Hepatocyte (in vitro differentiated cells): Measurements from ENCODE around the gene SMAD3. TPM values are rescaled to one million over a fixed set of nuclear protein-coding genes. Genes with fewer than 3 reads are reported as not detected.

ENCODE experiments used
- DNase-seq: peaks from one replicate; pipeline ENCODE4 v3.0.0-alpha.2; 2016; ENCODE audit warnings: low spot score
- H2AFZ ChIP-seq: fragments of 200-600 bp; sonication (generic); 2 replicates; pipeline ENCODE4 v1.6.0; 2016; ENCODE audit warnings: antibody characterized with exemption, mild to moderate bottlenecking
- H3K27ac ChIP-seq: fragments of 200-600 bp; sonication (generic); 2 replicates; pipeline ENCODE4 v1.5.1; 2016; ENCODE audit warnings: mild to moderate bottlenecking
- H3K27me3 ChIP-seq: fragments of 200-600 bp; sonication (generic); 2 replicates; pipeline ENCODE4 v1.6.1; 2016
- H3K36me3 ChIP-seq: fragments of 200-600 bp; sonication (generic); replicated peaks from 2 replicates; pipeline ENCODE4 v1.5.1; 2016; ENCODE audit warnings: low read depth; ENCODE audit not compliant: insufficient read depth
- H3K4me1 ChIP-seq: fragments of 200-600 bp; sonication (generic); 2 replicates; pipeline ENCODE4 v1.5.1; 2016; ENCODE audit warnings: mild to moderate bottlenecking, moderate library complexity; ENCODE audit not compliant: insufficient read depth
- H3K4me2 ChIP-seq: fragments of 200-600 bp; sonication (generic); 2 replicates; pipeline ENCODE4 v1.6.0; 2016
- H3K4me3 ChIP-seq: fragments of 200-600 bp; sonication (generic); 2 replicates; pipeline ENCODE4 v1.5.1; 2016; ENCODE audit warnings: mild to moderate bottlenecking
- H3K79me2 ChIP-seq: fragments of 200-600 bp; sonication (generic); 2 replicates; pipeline ENCODE4 v1.6.0; 2017; ENCODE audit warnings: mild to moderate bottlenecking
- H3K9me2 ChIP-seq: fragments of 200-600 bp; sonication (generic); replicated peaks from 2 replicates; pipeline ENCODE4 v1.6.0; 2017; ENCODE audit warnings: mild to moderate bottlenecking; ENCODE audit not compliant: insufficient read depth
- H3K9me3 ChIP-seq: fragments of 200-600 bp; sonication (generic); 2 replicates; pipeline ENCODE4 v1.5.1; 2016; ENCODE audit warnings: low read depth, mild to moderate bottlenecking
- H4K20me1 ChIP-seq: fragments of 200-600 bp; sonication (generic); 2 replicates; pipeline ENCODE4 v1.6.0; 2016; ENCODE audit warnings: mild to moderate bottlenecking; ENCODE audit not compliant: insufficient read depth, poor library complexity, severe bottlenecking
- EZH2 ChIP-seq: fragments of 200-600 bp; sonication (generic); IDR thresholded peaks from 2 replicates; pipeline ENCODE4 v1.6.1; 2016; ENCODE audit warnings: antibody characterized with exemption, mild to moderate bottlenecking, borderline replicate concordance
- EZH2phosphoT487 ChIP-seq: fragments of 200-600 bp; sonication (generic); IDR thresholded peaks from one replicate; pipeline ENCODE4 v1.6.1; 2018; ENCODE audit warnings: antibody characterized with exemption, mild to moderate bottlenecking, low read depth, moderate library complexity; ENCODE audit not compliant: unreplicated experiment, severe bottlenecking
- WGBS: methylation state at CpG from one replicate; pipeline ENCODE4 v1.1.6; 2016; ENCODE audit warnings: low lambda C conversion rate; ENCODE audit errors: missing lambda C conversion rate; 5-methylcytosine and 5-hydroxymethylcytosine counted together
- polyA plus RNA-seq: library from polyadenylated mRNA; unstranded; fragments of >200 nt; fragmentation: Nextera tagmentation; extraction: Ambion mirVana; gene quantifications from 2 replicates; pipeline ENCODE4 v1.2.1, GENCODE V29; 2016
- total RNA-seq: library from RNA; depleted of rRNA; stranded (reverse); fragments of >200 nt; gene quantifications from 2 replicates; pipeline ENCODE4 v1.2.3, GENCODE V29; 2014
- TF ChIP-seq, protein P1 (sequence below): fragments of 200-600 bp; sonication (generic); IDR thresholded peaks from 2 replicates; pipeline ENCODE4 v1.5.1; 2016; ENCODE audit warnings: antibody characterized with exemption, mild to moderate bottlenecking; ENCODE audit not compliant: poor library complexity

The SMAD3 gene
- total and polyA plus RNA-seq, 2 experiments from 2014 or later, result 24.7 to 32.2 TPM

DNA sequence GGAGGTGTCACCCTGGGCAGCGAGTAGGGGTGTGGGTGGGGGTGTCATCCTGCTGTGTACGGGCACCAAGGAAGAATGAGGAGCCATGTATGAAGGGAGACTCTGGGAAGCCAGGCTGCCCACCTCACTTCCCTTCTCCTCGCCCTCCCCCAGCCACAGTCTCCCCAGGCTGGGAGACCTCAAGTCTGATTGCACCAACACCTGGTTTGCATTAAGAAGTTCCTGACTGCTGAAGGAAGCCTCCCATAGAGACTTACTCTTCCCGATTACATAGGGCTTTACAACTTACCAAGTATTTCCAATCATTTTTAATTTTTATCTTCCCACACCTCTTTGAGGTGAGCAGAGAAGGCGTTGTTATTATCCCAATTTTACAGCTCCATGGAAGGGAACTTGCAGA is 29.5 kb upstream of the SMAD3 start:
- H3K36me3 ChIP-seq, result no peaks in the 10 kb centered on the region
- H3K4me1 ChIP-seq, result peaks cover 29% of the 10 kb centered on the region
- no peaks in the 10 kb centered on the region for H4K20me1 ChIP-seq
- no peaks in the 10 kb centered on the region for H3K9me2 ChIP-seq
- H3K27ac ChIP-seq, result no peak overlapping the region
- H3K9me3 ChIP-seq, result no peaks in the 10 kb centered on the region
- 64% methylated on average over 5 of the region's 5 CpGs for WGBS
- no peak overlapping the region for H2AFZ ChIP-seq
- H3K4me3 ChIP-seq, result no peak overlapping the region
- no peaks in the 10 kb centered on the region for H3K27me3 ChIP-seq
- H3K4me2 ChIP-seq, result no peak overlapping the region
- no peaks in the 10 kb centered on the region for H3K79me2 ChIP-seq
- TF ChIP-seq, protein P1, sequence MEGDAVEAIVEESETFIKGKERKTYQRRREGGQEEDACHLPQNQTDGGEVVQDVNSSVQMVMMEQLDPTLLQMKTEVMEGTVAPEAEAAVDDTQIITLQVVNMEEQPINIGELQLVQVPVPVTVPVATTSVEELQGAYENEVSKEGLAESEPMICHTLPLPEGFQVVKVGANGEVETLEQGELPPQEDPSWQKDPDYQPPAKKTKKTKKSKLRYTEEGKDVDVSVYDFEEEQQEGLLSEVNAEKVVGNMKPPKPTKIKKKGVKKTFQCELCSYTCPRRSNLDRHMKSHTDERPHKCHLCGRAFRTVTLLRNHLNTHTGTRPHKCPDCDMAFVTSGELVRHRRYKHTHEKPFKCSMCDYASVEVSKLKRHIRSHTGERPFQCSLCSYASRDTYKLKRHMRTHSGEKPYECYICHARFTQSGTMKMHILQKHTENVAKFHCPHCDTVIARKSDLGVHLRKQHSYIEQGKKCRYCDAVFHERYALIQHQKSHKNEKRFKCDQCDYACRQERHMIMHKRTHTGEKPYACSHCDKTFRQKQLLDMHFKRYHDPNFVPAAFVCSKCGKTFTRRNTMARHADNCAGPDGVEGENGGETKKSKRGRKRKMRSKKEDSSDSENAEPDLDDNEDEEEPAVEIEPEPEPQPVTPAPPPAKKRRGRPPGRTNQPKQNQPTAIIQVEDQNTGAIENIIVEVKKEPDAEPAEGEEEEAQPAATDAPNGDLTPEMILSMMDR, result no peak
- TF ChIP-seq EZH2, result no peak
- no peak for DNase-seq

- WGBS, result 87% methylated on average over 8 of the region's 8 CpGs
- DNase-seq, result no peak
- H3K4me1 ChIP-seq, result peaks cover 29% of the 10 kb centered on the region
- H3K9me3 ChIP-seq, result no peaks in the 10 kb centered on the region
- H3K27me3 ChIP-seq, result no peaks in the 10 kb centered on the region
- H3K36me3 ChIP-seq, result no peaks in the 10 kb centered on the region
- no peak overlapping the region for H3K4me2 ChIP-seq
- H3K79me2 ChIP-seq, result no peaks in the 10 kb centered on the region
- H3K4me3 ChIP-seq, result no peak overlapping the region
- no peak overlapping the region for H2AFZ ChIP-seq
- TF ChIP-seq EZH2phosphoT487 (no peak), EZH2 (no peak)
- TF ChIP-seq, protein P1, result no peak
- H4K20me1 ChIP-seq, result no peaks in the 10 kb centered on the region
- no peak overlapping the region for H3K27ac ChIP-seq
- H3K9me2 ChIP-seq, result no peaks in the 10 kb centered on the region
These were observed 28.4 kb upstream of the SMAD3 start for GRCh38 chr15:67036775-67037555.

DNA sequence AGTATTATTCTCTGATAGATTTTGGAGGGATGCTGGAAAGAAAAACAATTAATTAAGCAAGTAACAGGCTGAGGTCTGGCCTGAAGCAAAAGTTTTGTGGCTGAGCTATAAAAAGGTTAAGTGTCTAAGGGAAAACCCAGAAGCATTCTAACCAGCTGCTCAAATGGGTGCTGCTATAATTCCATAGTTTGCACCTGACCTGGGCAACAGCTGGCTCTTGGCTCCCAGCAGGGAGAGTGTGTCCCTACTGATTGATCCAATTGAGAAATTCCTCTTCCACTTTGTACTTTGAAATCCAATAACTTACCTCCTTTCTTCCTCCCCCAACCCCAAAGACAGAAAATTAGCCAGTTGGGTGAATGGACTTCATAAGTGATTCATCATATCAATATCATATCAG is 27.7 kb upstream of the SMAD3 start:
- peaks cover 35% of the 10 kb centered on the region for H3K4me1 ChIP-seq
- H2AFZ ChIP-seq, result no peak overlapping the region
- TF ChIP-seq EZH2phosphoT487 (no peak), EZH2 (no peak)
- TF ChIP-seq, protein P1, result no peak
- no peak overlapping the region for H3K27ac ChIP-seq
- H3K9me3 ChIP-seq, result no peaks in the 10 kb centered on the region
- H3K9me2 ChIP-seq, result no peaks in the 10 kb centered on the region
- no peaks in the 10 kb centered on the region for H3K27me3 ChIP-seq
- H3K4me3 ChIP-seq, result no peak overlapping the region
- no peak for DNase-seq
- H3K79me2 ChIP-seq, result no peaks in the 10 kb centered on the region
- H3K4me2 ChIP-seq, result no peak overlapping the region
- H4K20me1 ChIP-seq, result no peaks in the 10 kb centered on the region
- no peaks in the 10 kb centered on the region for H3K36me3 ChIP-seq

DNA sequence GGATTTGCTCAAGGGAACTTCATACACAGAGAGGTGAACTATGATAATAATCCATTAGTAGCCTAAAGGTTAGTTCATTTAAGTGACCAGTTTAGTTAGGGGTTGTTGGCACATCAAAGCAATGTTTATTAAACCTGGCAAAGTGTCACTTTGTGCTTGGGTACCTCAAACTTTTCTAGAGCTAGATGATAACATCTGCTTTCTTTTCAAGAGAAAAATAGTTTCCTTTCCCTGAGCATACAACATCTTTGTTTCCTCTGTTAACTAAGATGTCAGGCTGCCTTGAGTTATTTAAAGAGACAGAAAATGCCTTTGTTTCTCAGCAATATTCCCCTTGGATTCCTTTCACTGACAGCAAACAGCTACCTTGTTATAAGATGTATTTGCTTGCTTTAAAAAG is 26.7 kb upstream of the SMAD3 start:
- no peak for DNase-seq
- Histone ChIP-seq H2AFZ (no peak overlapping the region), H3K4me2 (no peak overlapping the region), H3K27me3 (no peaks in the 10 kb centered on the region), H3K9me2 (no peaks in the 10 kb centered on the region), H3K36me3 (no peaks in the 10 kb centered on the region), H3K79me2 (no peaks in the 10 kb centered on the region), H4K20me1 (no peaks in the 10 kb centered on the region), H3K4me3 (no peak overlapping the region), H3K9me3 (no peaks in the 10 kb centered on the region), H3K4me1 (peaks cover 38% of the 10 kb centered on the region), H3K27ac (peak overlapping the region; percentile 49)
- TF ChIP-seq, protein P1, result no peak
- TF ChIP-seq EZH2 (no peak), EZH2phosphoT487 (no peak)
